Stimulated activated CD4-positive, alpha-beta T cell treated with anti-CD3 and anti-CD28 coated beads, TNF-alpha, amount 100 ng/mL, for 24 hours (primary cell): Measurements from ENCODE around the gene IL22.
A peak's percentile ranks its signal among the peaks of the same experiment; 100 is the strongest.

Experiments used
- DNase-seq, 3 experiments: peaks; one replicate each; pipeline ENCODE4 v3.0.0-alpha.2; 2020; ENCODE audit warnings: low read depth in 3 of 3

The IL22 gene

GRCh38 chr12:68264158-68264855, 10.9 kb upstream of the IL22 start:
- DNase-seq = no peak

- no peak for DNase-seq
These were observed 10.0 kb upstream of the IL22 start for GRCh38 chr12:68263366-68263765.

GRCh38 chr12:68261896-68262295, 8.5 kb upstream of the IL22 start:
- no peak for DNase-seq

- DNase-seq = no peak
These were observed 6.7 kb upstream of the IL22 start for GRCh38 chr12:68260153-68260552.

GRCh38 chr12:68259318-68259940, 6.0 kb upstream of the IL22 start:
- DNase-seq = peak in 1 of 3 experiments; percentile 29

GRCh38 chr12:68252077-68252476, 1.3 kb downstream of the IL22 start:
- DNase-seq = no peak

- no peak for DNase-seq
These were observed 3.0 kb downstream of the IL22 start for GRCh38 chr12:68250454-68250853.

GRCh38 chr12:68247785-68248184, 5.6 kb downstream of the IL22 start:
- DNase-seq = no peak

- DNase-seq = no peak
These were observed 7.1 kb downstream of the IL22 start for GRCh38 chr12:68246350-68246749.

- DNase-seq = no peak
These were observed 8.0 kb downstream of the IL22 start for GRCh38 chr12:68245180-68246021.

- no peak for DNase-seq
These were observed 10.6 kb downstream of the IL22 start for GRCh38 chr12:68242777-68243176.

GRCh38 chr12:68240975-68241374, 12.4 kb downstream of the IL22 start:
- DNase-seq = peak in 2 of 3 experiments; percentile 37 to 43

GRCh38 chr12:68240079-68240478, 13.3 kb downstream of the IL22 start:
- no peak for DNase-seq

- DNase-seq = no peak
These were observed 14.0 kb downstream of the IL22 start for GRCh38 chr12:68239309-68239982.

- no peak for DNase-seq
These were observed 15.8 kb downstream of the IL22 start for GRCh38 chr12:68237619-68238018.

- DNase-seq = no peak
These were observed 16.3 kb downstream of the IL22 start for GRCh38 chr12:68237078-68237477.

- DNase-seq = peak in 1 of 3 experiments; percentile 11
These were observed 16.9 kb downstream of the IL22 start for GRCh38 chr12:68236421-68237059.

GRCh38 chr12:68235576-68235975, 17.8 kb downstream of the IL22 start:
- DNase-seq = no peak

- no peak for DNase-seq
These were observed 19.3 kb downstream of the IL22 start for GRCh38 chr12:68234140-68234539.

- DNase-seq = no peak
These were observed 19.9 kb downstream of the IL22 start for GRCh38 chr12:68233498-68233897.

- no peak for DNase-seq
These were observed 21.7 kb downstream of the IL22 start for GRCh38 chr12:68231691-68232090.

GRCh38 chr12:68231229-68231628, 22.2 kb downstream of the IL22 start:
- no peak for DNase-seq
